Upper lobe of left lung (tissue), 6 donors: ENCODE results near the gene GPAT2. TPM values are rescaled to one million over a fixed set of nuclear protein-coding genes. Genes with fewer than 3 reads are reported as not detected.
"Not testable (repeated sequence)": the region's sequence is repeated elsewhere in the genome, so short reads cannot be mapped to it uniquely, and the experiment has no call there.

Experiments
- ATAC-seq, 2 donors: fragments of 200-7000 bp; cut with Tn5 transposase; one replicate each; pipeline ENCODE4 v1.9.1; 2022; ENCODE audit warnings: mild to moderate bottlenecking in 2 of 2, moderate library complexity in 2 of 2; ENCODE audit not compliant: low FRiP score in 2 of 2
- DNase-seq, 2 donors: peaks; one replicate each; pipeline ENCODE4 v3.0.0-alpha.2; 2019 to 2020
- H3K27ac ChIP-seq, 4 donors: fragments of 200-600 bp; sonication (generic); one replicate each; pipeline ENCODE4 v1.5.1; 2016 to 2019
- H3K27me3 ChIP-seq, 4 donors: fragments of 200-600 bp; sonication (generic); one replicate each; pipeline ENCODE4 v1.5.1; 2017 to 2019
- H3K36me3 ChIP-seq, 4 donors: fragments of 200-600 bp; sonication (generic); one replicate each; pipeline ENCODE4 v1.5.1; 2016 to 2019
- H3K4me1 ChIP-seq, 4 donors: fragments of 200-600 bp; sonication (generic); one replicate each; pipeline ENCODE4 v1.5.1; 2018 to 2019
- H3K4me3 ChIP-seq, 4 donors: fragments of 200-600 bp; sonication (generic); one replicate each; pipeline ENCODE4 v1.5.1; 2017 to 2019; ENCODE audit warnings: mild to moderate bottlenecking in 2 of 4, moderate library complexity in 1 of 4
- H3K9me3 ChIP-seq, 4 donors: fragments of 200-600 bp; sonication (generic); one replicate each; pipeline ENCODE4 v1.5.1; 2018 to 2019
- CTCF ChIP-seq, 6 experiments: fragments of 450-650 bp in 4 of 6; fragments of 200-600 bp in 2 of 6; sonication (generic) in 2 of 6; IDR thresholded peaks; one replicate each; pipeline ENCODE4 v1.5.1; 2016 to 2019; ENCODE audit warnings: antibody characterized with exemption in 6 of 6
- WGBS, 2 donors: methylation state at CpG; one replicate each; pipeline ENCODE4 v1.1.5; 2017 to 2018; 5-methylcytosine and 5-hydroxymethylcytosine counted together
- total RNA-seq, 6 donors: library from RNA; depleted of rRNA in 4 of 6; stranded (reverse); fragments of >200 nt in 4 of 6; gene quantifications; one replicate each; pipeline versions ENCODE4 v1.1.0 to v1.2.1, GENCODE V29; 2016 to 2021
- donor health status: DM: no; HTN: no; CAD: no; lungs with moderate emphysema.
- donor health status: DM: no; HTN: yes; CAD: no; lungs with severe emphysema.

Gene GPAT2
- total RNA-seq, 6 donors from 2014 or later: 0.10 to 8.9 (median 3.5) TPM; not detected in 1

- not testable (repeated sequence) for H3K27ac ChIP-seq, H3K4me3 ChIP-seq, H3K27me3 ChIP-seq, H3K36me3 ChIP-seq, H3K4me1 ChIP-seq, H3K9me3 ChIP-seq
- ATAC-seq (peak in 1 of 2 donors; percentile 84), DNase-seq (peak in 1 of 2 donors; percentile 68)
- TF ChIP-seq CTCF (IDR thresholded peaks at IDR 0.05): peak in 1 of 6 experiments; percentile 30
- WGBS, 2 donors: 54 to 66% methylated on average over 6 to 9 of the region's 12 CpGs
Measured at GRCh38 chr2:96063116-96063899, 28.6 kb upstream of the GPAT2 start.

GRCh38 chr2:96062483-96062882 lies 27.8 kb upstream of the GPAT2 start:
- not testable (repeated sequence) for ATAC-seq, H3K27me3 ChIP-seq, H3K4me1 ChIP-seq, H3K4me3 ChIP-seq, DNase-seq, H3K27ac ChIP-seq, H3K36me3 ChIP-seq, H3K9me3 ChIP-seq
- WGBS, 2 donors: 78 to 79% methylated on average over 3 of the region's 5 CpGs

GRCh38 chr2:96061901-96062300 lies 27.2 kb upstream of the GPAT2 start:
- not testable (repeated sequence) for H3K4me1 ChIP-seq, H3K36me3 ChIP-seq, H3K4me3 ChIP-seq, ATAC-seq, H3K9me3 ChIP-seq, H3K27ac ChIP-seq, H3K27me3 ChIP-seq
- WGBS, 2 donors: 83 to 94% methylated on average over 9 of the region's 9 CpGs
- DNase-seq: peak in 1 of 2 donors; percentile 73

GRCh38 chr2:96061197-96061817 lies 26.6 kb upstream of the GPAT2 start:
- H3K27ac ChIP-seq, ATAC-seq, H3K4me3 ChIP-seq, H3K36me3 ChIP-seq, H3K4me1 ChIP-seq, H3K27me3 ChIP-seq, DNase-seq, H3K9me3 ChIP-seq: not testable (repeated sequence)
- 83 to 85% methylated on average over 4 to 8 of the region's 8 CpGs for WGBS, 2 donors

GRCh38 chr2:96060325-96060724 lies 25.6 kb upstream of the GPAT2 start:
- H3K27me3 ChIP-seq, H3K4me1 ChIP-seq: not testable (repeated sequence)

GRCh38 chr2:96059443-96059842 lies 24.7 kb upstream of the GPAT2 start:
- WGBS, 2 donors: 95% methylated on average over 5 of the region's 6 CpGs; no CpG with 5 or more reads in 1 of the 2 donors
- H3K4me3 ChIP-seq, H3K27ac ChIP-seq, ATAC-seq, H3K36me3 ChIP-seq, H3K9me3 ChIP-seq, H3K27me3 ChIP-seq, DNase-seq, H3K4me1 ChIP-seq: not testable (repeated sequence)

More at GRCh38 chr2:96060325-96060724, 25.6 kb upstream of the GPAT2 start:
- H3K4me3 ChIP-seq, H3K9me3 ChIP-seq, ATAC-seq, H3K36me3 ChIP-seq, DNase-seq, H3K27ac ChIP-seq: not testable (repeated sequence)
- 76 to 82% methylated on average over 6 to 8 of the region's 10 CpGs for WGBS, 2 donors

- H3K27me3 ChIP-seq, DNase-seq, H3K4me3 ChIP-seq, H3K27ac ChIP-seq, H3K36me3 ChIP-seq, H3K9me3 ChIP-seq, H3K4me1 ChIP-seq, ATAC-seq: not testable (repeated sequence)
- WGBS, 2 donors: 71% methylated on average over 4 of the region's 6 CpGs; no CpG with 5 or more reads in 1 of the 2 donors
Measured at GRCh38 chr2:96055830-96056229, 21.1 kb upstream of the GPAT2 start.

GRCh38 chr2:96054537-96054936 lies 19.8 kb upstream of the GPAT2 start:
- H3K36me3 ChIP-seq, DNase-seq, H3K9me3 ChIP-seq, H3K4me3 ChIP-seq, H3K4me1 ChIP-seq, H3K27ac ChIP-seq, ATAC-seq, H3K27me3 ChIP-seq: not testable (repeated sequence)
- WGBS, 2 donors: 72 to 80% methylated on average over 6 of the region's 7 CpGs

GRCh38 chr2:96053385-96053784 lies 18.7 kb upstream of the GPAT2 start:
- H3K4me3 ChIP-seq: not testable (repeated sequence)

GRCh38 chr2:96052632-96053031 lies 17.9 kb upstream of the GPAT2 start:
- not testable (repeated sequence) for H3K27me3 ChIP-seq, ATAC-seq, H3K9me3 ChIP-seq, H3K36me3 ChIP-seq, H3K4me3 ChIP-seq, DNase-seq, H3K27ac ChIP-seq, H3K4me1 ChIP-seq
- 100% methylated on average over 2 of the region's 3 CpGs for WGBS, 2 donors

More at GRCh38 chr2:96053385-96053784, 18.7 kb upstream of the GPAT2 start:
- not testable (repeated sequence) for H3K27ac ChIP-seq, H3K27me3 ChIP-seq, DNase-seq, ATAC-seq, H3K9me3 ChIP-seq, H3K4me1 ChIP-seq, H3K36me3 ChIP-seq
- WGBS, 2 donors: 86 to 90% methylated on average over 4 to 7 of the region's 7 CpGs

- no CpG with 5 or more reads among the region's 3 CpGs for WGBS, 2 donors
Measured at GRCh38 chr2:96049917-96050262, 15.2 kb upstream of the GPAT2 start.

More at GRCh38 chr2:96049917-96050262, 15.2 kb upstream of the GPAT2 start:
- not testable (repeated sequence) for H3K36me3 ChIP-seq, DNase-seq, H3K4me3 ChIP-seq, H3K9me3 ChIP-seq, H3K27me3 ChIP-seq, H3K4me1 ChIP-seq, H3K27ac ChIP-seq
- ATAC-seq: peak; percentile 7 to 20
